ENCODE measurements around the gene ZNF749. TPM values are rescaled to one million over a fixed set of nuclear protein-coding genes. Genes with fewer than 3 reads are reported as not detected.
"Not testable (repeated sequence)": the region's sequence is repeated elsewhere in the genome, so short reads cannot be mapped to it uniquely, and the experiment has no call there.

ZNF749 gene
- total RNA-seq, 1 experiment from 2014 or later = 20.9 TPM

DNA sequence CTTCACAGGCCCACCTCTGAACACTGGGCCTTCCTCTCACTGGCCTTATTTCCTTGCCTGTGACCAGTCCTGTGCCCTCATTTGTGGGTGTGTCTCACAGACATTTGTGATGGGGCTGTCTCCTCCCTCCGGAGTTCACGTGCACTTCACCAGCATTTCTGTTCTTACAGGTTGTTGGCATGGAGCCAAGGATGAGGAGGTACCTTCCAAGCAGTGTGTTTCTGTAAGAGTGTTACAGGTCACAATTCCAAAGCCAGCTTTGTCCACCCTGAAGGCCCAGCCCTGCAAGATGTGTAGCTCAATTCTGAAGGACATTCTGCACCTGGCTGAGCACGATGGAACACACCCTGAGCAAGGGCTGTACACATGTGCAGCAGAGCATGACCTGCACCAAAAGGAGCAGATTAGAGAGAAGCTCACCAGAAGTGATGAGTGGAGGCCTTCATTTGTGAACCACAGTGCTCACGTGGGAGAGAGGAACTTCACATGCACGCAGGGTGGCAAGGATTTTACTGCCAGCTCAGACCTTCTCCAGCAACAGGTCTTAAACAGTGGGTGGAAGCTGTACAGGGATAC lies 8.1 kb downstream of the ZNF749 start:
- H3K4me2 ChIP-seq (ENCODE audit: low read depth, low read length, poor library complexity, severe bottlenecking) = no peak overlapping the region
- H3K4me3 ChIP-seq (ENCODE audit: low read length) = no peak overlapping the region
- no peak overlapping the region for H3K27ac ChIP-seq (ENCODE audit: low read length)
- peaks cover 73% of the 10 kb centered on the region for H3K9me3 ChIP-seq (ENCODE audit: low read length)
- no peaks in the 10 kb centered on the region for H3K27me3 ChIP-seq (ENCODE audit: low read length)
- no peaks in the 10 kb centered on the region for H3K9me2 ChIP-seq (replicated peaks; ENCODE audit: insufficient read depth, low read length)
- peaks cover 52% of the 10 kb centered on the region for H3K79me2 ChIP-seq (ENCODE audit: low read length)
- H3K36me3 ChIP-seq (ENCODE audit: insufficient read depth, low read length) = peaks cover 70% of the 10 kb centered on the region
- DNase-seq = no peak
- H2AFZ ChIP-seq (ENCODE audit: low read length) = no peak overlapping the region
- H3K4me1 ChIP-seq (ENCODE audit: low read length) = no peaks in the 10 kb centered on the region
- H4K20me1 ChIP-seq (ENCODE audit: insufficient read depth, low read depth, low read length) = no peaks in the 10 kb centered on the region
- no peak overlapping the region for H3K9ac ChIP-seq (ENCODE audit: low read length)

DNA sequence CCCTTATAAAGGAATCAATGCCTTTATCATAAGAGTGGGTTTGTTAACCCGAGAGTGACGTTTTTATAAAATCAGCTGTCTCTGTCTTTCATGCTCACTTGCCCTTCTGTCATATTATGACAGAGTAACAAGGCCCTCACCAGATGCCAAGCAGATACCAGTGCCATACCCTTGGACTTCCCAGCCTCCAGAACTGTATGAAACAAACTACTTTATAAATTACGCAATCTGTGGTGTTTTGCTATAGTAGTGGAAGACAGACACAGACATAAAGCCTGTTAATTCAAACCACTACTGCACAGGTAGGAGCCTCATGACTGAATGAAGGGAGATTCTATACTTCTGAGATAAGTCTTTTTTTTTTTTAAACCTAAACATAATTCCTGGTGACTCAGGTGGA lies 17.2 kb downstream of the ZNF749 start:
- Histone ChIP-seq H4K20me1 (ENCODE audit: insufficient read depth, low read depth, low read length) (no peaks in the 10 kb centered on the region), H3K27ac (ENCODE audit: low read length) (no peak overlapping the region), H3K36me3 (ENCODE audit: insufficient read depth, low read length) (0 out of 2 replicates have a peak, but pooled peaks cover 8% of the 10 kb centered on the region), H3K4me3 (ENCODE audit: low read length) (no peak overlapping the region), H3K9me2 (replicated peaks; ENCODE audit: insufficient read depth, low read length) (no peaks in the 10 kb centered on the region), H3K79me2 (ENCODE audit: low read length) (no peaks in the 10 kb centered on the region), H3K9me3 (ENCODE audit: low read length) (peaks cover 30% of the 10 kb centered on the region), H3K27me3 (ENCODE audit: low read length) (no peaks in the 10 kb centered on the region), H3K4me1 (ENCODE audit: low read length) (no peaks in the 10 kb centered on the region), H3K4me2 (ENCODE audit: low read depth, low read length, poor library complexity, severe bottlenecking) (no peak overlapping the region), H2AFZ (ENCODE audit: low read length) (no peak overlapping the region), H3K9ac (ENCODE audit: low read length) (no peak overlapping the region)
- no peak for DNase-seq

DNA sequence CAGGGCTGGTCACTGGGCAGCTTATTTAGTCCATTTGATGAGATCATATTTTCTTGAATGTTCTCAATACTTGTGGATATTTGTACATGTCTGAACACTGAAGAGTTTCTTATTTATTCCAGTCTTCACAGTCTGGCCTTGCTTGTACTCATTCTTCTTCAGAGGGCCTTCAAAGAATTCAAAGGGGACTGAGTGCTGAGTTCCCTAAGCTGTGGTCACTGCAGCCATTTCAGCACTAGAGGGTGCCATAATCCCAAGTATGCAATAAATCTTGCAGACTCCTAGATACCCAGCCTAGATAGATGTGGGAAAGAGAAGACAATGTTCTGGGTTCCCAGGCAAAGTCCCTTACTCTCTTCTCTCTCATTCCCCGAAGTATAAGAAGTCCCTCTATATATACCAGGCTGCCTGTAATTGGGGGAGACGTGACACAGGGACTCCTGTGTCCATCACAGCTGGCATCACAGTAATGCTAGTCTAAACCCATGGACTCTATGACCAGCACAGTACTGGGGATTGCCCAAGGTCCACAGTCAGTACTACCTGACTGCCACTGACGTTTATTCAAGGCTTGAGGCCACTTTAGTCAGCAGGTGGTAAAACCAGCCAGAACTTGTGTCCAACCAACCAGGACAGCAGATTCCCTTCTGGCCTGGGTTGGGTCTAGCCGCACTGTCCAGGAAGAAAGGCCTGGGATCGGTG lies 30.7 kb downstream of the ZNF749 start:
- H3K36me3 ChIP-seq (ENCODE audit: insufficient read depth, low read length) = no peaks in the 10 kb centered on the region; the same call in 1 of the 2 replicates
- H3K4me2 ChIP-seq (ENCODE audit: low read depth, low read length, poor library complexity, severe bottlenecking) = no peak overlapping the region
- H3K9me3 ChIP-seq (ENCODE audit: low read length) = peaks cover 39% of the 10 kb centered on the region
- H3K9me2 ChIP-seq (replicated peaks; ENCODE audit: insufficient read depth, low read length) = no peaks in the 10 kb centered on the region
- H3K9ac ChIP-seq (ENCODE audit: low read length) = no peak overlapping the region
- no peaks in the 10 kb centered on the region for H3K79me2 ChIP-seq (ENCODE audit: low read length)
- H3K4me1 ChIP-seq (ENCODE audit: low read length) = no peaks in the 10 kb centered on the region
- peak; percentile 92 for DNase-seq
- no peak overlapping the region for H2AFZ ChIP-seq (ENCODE audit: low read length)
- no peaks in the 10 kb centered on the region for H4K20me1 ChIP-seq (ENCODE audit: insufficient read depth, low read depth, low read length)
- H3K27ac ChIP-seq (ENCODE audit: low read length) = no peak overlapping the region
- H3K27me3 ChIP-seq (ENCODE audit: low read length) = no peaks in the 10 kb centered on the region; the same call in 1 of the 2 replicates
- no peak overlapping the region for H3K4me3 ChIP-seq (ENCODE audit: low read length)

DNA sequence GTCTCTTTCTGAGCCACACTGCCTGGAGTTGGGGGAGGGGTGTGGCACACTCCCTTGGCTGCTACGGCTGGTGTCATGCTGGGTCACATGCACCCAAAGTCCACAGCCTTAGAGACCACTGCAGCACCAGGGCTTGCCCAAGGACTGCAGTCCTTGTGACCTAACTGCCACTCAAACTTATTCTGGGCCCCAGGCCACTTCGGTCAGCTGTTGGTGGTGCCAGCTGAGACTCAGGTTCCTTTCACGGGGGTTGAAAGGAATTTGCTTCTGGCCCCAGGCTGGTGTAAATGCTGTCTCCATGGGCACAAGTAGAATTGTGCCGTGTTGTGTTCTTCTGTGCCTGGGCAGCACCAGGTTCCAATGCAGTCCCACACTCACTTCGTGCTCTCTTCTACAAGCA lies 31.4 kb downstream of the ZNF749 start:
- Histone ChIP-seq H3K9me3 (ENCODE audit: low read length) (peaks cover 42% of the 10 kb centered on the region), H3K4me1 (ENCODE audit: low read length) (no peaks in the 10 kb centered on the region)
- no peak for DNase-seq

DNA sequence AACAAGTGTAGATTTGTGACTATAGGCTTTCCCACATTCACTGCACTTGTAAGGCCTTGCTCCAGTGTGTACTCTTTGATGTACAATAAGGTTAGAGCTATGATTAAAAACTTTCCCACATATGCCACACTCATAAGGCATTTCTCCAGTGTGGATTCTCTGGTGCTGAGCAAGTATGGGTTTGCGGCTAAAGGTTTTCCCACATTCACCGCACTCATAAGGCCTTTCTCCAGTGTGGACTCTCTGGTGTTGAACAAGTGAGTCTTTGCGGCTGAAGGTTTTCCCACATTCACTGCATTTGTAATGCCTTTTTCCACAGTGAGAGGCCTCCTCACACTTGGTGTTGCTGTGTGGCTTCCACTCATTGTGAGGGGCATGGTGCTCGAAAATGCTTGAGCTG lies 38.5 kb downstream of the ZNF749 start:
- Histone ChIP-seq H4K20me1 (ENCODE audit: insufficient read depth, low read depth, low read length) (no peaks in the 10 kb centered on the region), H3K4me2 (ENCODE audit: low read depth, low read length, poor library complexity, severe bottlenecking) (no peak overlapping the region), H3K9me3 (ENCODE audit: low read length) (peaks cover 76% of the 10 kb centered on the region), H3K4me1 (ENCODE audit: low read length) (no peaks in the 10 kb centered on the region), H3K36me3 (ENCODE audit: insufficient read depth, low read length) (no peaks in the 10 kb centered on the region; the same call in 1 of the 2 replicates), H3K4me3 (ENCODE audit: low read length) (no peak overlapping the region), H3K79me2 (ENCODE audit: low read length) (no peaks in the 10 kb centered on the region), H2AFZ (ENCODE audit: low read length) (no peak overlapping the region), H3K27me3 (ENCODE audit: low read length) (no peaks in the 10 kb centered on the region; the same call in 1 of the 2 replicates), H3K9ac (ENCODE audit: low read length) (no peak overlapping the region), H3K9me2 (replicated peaks; ENCODE audit: insufficient read depth, low read length) (no peaks in the 10 kb centered on the region), H3K27ac (ENCODE audit: low read length) (no peak overlapping the region)
- DNase-seq = no peak

More for the DNA sequence above, 31.4 kb downstream of the ZNF749 start:
- Histone ChIP-seq H3K9me2 (replicated peaks; ENCODE audit: insufficient read depth, low read length) (no peaks in the 10 kb centered on the region), H3K4me3 (ENCODE audit: low read length) (no peak overlapping the region), H3K4me2 (ENCODE audit: low read depth, low read length, poor library complexity, severe bottlenecking) (no peak overlapping the region), H3K27ac (ENCODE audit: low read length) (no peak overlapping the region), H4K20me1 (ENCODE audit: insufficient read depth, low read depth, low read length) (no peaks in the 10 kb centered on the region), H3K36me3 (ENCODE audit: insufficient read depth, low read length) (no peaks in the 10 kb centered on the region; the same call in 1 of the 2 replicates), H2AFZ (ENCODE audit: low read length) (no peak overlapping the region), H3K9ac (ENCODE audit: low read length) (no peak overlapping the region), H3K79me2 (ENCODE audit: low read length) (no peaks in the 10 kb centered on the region), H3K27me3 (ENCODE audit: low read length) (no peaks in the 10 kb centered on the region; the same call in 1 of the 2 replicates)

DNA sequence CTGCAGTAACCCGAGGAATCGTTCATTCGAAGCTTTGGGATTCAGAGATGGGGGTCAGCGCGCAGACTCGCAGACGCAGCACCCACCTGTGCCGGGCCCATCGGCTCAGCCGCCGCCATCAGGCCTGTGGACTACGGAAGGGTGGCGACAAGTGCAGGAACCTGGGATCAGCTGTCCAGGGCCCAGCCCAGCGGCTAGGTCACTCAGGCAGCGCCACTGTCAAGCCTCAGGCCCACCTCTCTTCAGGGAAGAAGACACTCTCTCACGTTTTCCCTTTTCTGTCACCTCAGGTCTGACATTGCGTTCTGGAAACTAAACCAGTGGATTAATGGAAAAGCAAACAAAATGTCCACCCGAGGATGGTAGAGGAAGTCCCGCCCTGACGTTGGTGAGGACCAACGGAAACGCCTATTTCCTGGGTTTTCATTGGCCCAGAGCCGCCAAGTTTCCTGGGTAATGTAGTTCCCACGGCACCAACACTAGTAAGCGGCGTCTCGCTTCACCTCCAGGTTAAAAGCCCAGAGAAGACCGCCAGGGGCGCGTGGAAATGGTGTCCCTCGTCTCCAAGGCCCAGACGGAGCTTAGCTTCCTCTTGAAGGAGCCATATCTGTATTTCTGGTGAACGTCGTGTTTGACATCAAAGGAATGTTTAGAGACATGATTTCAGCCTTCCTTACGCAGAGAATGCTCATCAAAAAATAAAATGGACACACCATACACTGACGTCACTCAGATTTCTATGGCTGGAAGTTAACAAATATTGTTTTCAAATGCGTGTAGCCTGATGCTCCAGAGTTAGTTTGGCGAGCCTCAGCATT lies 42.3 kb downstream of the ZNF749 start, which contains the start of gene ZNF772:
TSS of gene ZNF772 (minus strand) at position 376 of the 818 bp plus-strand sequence. CDS start at position 119, 257 bp downstream.
- DNase-seq = peak; percentile 76
- H3K9ac ChIP-seq (ENCODE audit: low read length) = no peak within 1 kb of the TSS
- H3K79me2 ChIP-seq (ENCODE audit: low read length) = no peaks in the 10 kb centered on the region

DNA sequence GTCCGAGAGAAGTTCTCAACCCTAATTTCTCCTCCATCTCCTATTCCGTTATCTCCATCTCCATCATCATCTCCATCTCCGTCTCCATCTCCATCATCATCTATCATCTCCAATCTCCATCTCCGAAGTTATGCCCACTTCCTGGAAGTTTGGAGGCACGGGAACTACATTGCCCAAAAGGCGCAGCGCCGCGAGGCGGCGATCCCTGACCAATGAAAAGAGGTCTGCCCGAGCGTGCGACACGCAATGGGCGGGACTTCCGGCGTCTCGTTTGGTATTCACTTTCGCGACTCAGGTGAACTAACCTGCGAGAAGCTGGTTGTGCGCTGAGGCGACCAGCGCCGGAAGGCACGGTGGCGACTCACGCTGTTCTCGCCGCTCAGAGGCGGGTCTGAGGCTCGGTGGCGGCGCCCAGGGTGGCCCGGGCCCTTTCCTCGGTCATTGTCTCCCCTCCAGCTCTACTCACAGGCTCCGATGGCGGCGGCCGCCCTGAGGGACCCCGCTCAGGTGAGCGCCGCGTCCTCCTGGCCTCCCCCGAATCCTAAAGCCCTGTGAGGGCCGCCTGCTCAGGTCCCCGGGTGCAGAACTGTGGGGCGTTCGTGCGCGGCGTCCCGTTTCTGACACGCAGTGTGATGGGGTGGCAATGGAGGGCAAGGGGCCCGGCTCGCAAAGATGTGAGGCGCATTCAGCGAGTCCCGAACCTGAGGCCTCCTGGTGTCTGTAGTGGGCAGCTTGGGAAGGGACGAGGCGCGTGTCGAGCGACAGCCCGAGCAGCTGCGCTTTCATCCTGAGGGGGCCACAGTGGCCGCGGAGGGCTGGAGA lies 52.6 kb downstream of the ZNF749 start, which contains the start of gene ZNF419:
TSS of gene ZNF419 (plus strand) at position 274 of the 822 bp plus-strand sequence. CDS start at position 475, 201 bp downstream.
- not testable (repeated sequence) for H3K27ac ChIP-seq (ENCODE audit: low read length); H3K4me1 ChIP-seq (ENCODE audit: low read length); H4K20me1 ChIP-seq (ENCODE audit: insufficient read depth, low read depth, low read length); H3K9me2 ChIP-seq (replicated peaks; ENCODE audit: insufficient read depth, low read length); H3K79me2 ChIP-seq (ENCODE audit: low read length); H3K27me3 ChIP-seq (ENCODE audit: low read length)
- peaks cover 14% of the 10 kb centered on the region for H3K36me3 ChIP-seq (ENCODE audit: insufficient read depth, low read length)
- peak; percentile 93 for DNase-seq
- H3K4me2 ChIP-seq (ENCODE audit: low read depth, low read length, poor library complexity, severe bottlenecking) = peak within 1 kb of the TSS; percentile 66
- H2AFZ ChIP-seq (ENCODE audit: low read length) = peak within 1 kb of the TSS; percentile 87; the same call in 1 of the 2 replicates
- H3K4me3 ChIP-seq (ENCODE audit: low read length) = peak within 1 kb of the TSS; percentile 74
- H3K9ac ChIP-seq (ENCODE audit: low read length) = peak within 1 kb of the TSS; percentile 73
- H3K9me3 ChIP-seq (ENCODE audit: low read length) = peaks cover 32% of the 10 kb centered on the region

More for the DNA sequence above, 42.3 kb downstream of the ZNF749 start, which contains the start of gene ZNF772:
- H3K27me3 ChIP-seq (ENCODE audit: low read length) = no peaks in the 10 kb centered on the region
- H3K4me1 ChIP-seq (ENCODE audit: low read length) = no peaks in the 10 kb centered on the region
- H3K9me3 ChIP-seq (ENCODE audit: low read length) = peaks cover 56% of the 10 kb centered on the region
- H3K4me2 ChIP-seq (ENCODE audit: low read depth, low read length, poor library complexity, severe bottlenecking) = no peak within 1 kb of the TSS
- no peaks in the 10 kb centered on the region for H4K20me1 ChIP-seq (ENCODE audit: insufficient read depth, low read depth, low read length)
- H3K36me3 ChIP-seq (ENCODE audit: insufficient read depth, low read length) = no peaks in the 10 kb centered on the region; the same call in 1 of the 2 replicates
- no peaks in the 10 kb centered on the region for H3K9me2 ChIP-seq (replicated peaks; ENCODE audit: insufficient read depth, low read length)
- H3K27ac ChIP-seq (ENCODE audit: low read length) = no peak within 1 kb of the TSS
- H2AFZ ChIP-seq (ENCODE audit: low read length) = peak within 1 kb of the TSS; percentile 18; the same call in 1 of the 2 replicates
- peak within 1 kb of the TSS; percentile 42; the same call in 1 of the 2 replicates for H3K4me3 ChIP-seq (ENCODE audit: low read length)

All from Karpas-422 (cell line).